Spleen (tissue), 11 donors: ENCODE measurements around the gene ETV6. TPM values are rescaled to one million over a fixed set of nuclear protein-coding genes. Genes with fewer than 3 reads are reported as not detected.

ENCODE experiments used
- DNase-seq: peaks from one replicate; pipeline ENCODE4 v3.0.0-alpha.2; 2020
- H3K27ac ChIP-seq, 8 donors: fragments of 200-600 bp; sonication (generic) in 7 of 8; 1 replicate in 4 of 8; 2 replicates in 4 of 8; pipeline versions ENCODE4 v1.5.0 to v1.8.0; 2016 to 2021; ENCODE audit warnings: inconsistent platforms in 4 of 8, mild to moderate bottlenecking in 4 of 8, moderate library complexity in 1 of 8
- H3K27me3 ChIP-seq, 7 donors: fragments of 200-600 bp; sonication (generic) in 6 of 7; replicated peaks in 1 of 7; 1 replicate in 4 of 7; 2 replicates in 3 of 7; pipeline versions ENCODE4 v1.5.0 to v1.8.0; 2016 to 2021; ENCODE audit warnings: inconsistent platforms in 3 of 7, mild to moderate bottlenecking in 1 of 7
- H3K36me3 ChIP-seq, 6 donors: fragments of 200-600 bp; sonication (generic) in 5 of 6; 1 replicate in 4 of 6; 2 replicates in 2 of 6; pipeline versions ENCODE4 v1.5.0 to v1.8.0; 2016 to 2021; ENCODE audit warnings: inconsistent platforms in 2 of 6
- H3K4me1 ChIP-seq, 6 donors: fragments of 200-600 bp; sonication (generic) in 5 of 6; 1 replicate in 3 of 6; 2 replicates in 3 of 6; pipeline versions ENCODE4 v1.5.0 to v1.8.0; 2016 to 2021; ENCODE audit warnings: inconsistent platforms in 3 of 6
- H3K4me3 ChIP-seq, 8 donors: fragments of 200-600 bp; sonication (generic) in 7 of 8; 1 replicate in 4 of 8; 2 replicates in 4 of 8; pipeline versions ENCODE4 v1.5.0 to v1.8.0; 2016 to 2021; ENCODE audit warnings: inconsistent platforms in 4 of 8, mild to moderate bottlenecking in 4 of 8, moderate library complexity in 2 of 8
- H3K9me3 ChIP-seq, 8 donors: fragments of 200-600 bp; sonication (generic) in 7 of 8; 1 replicate in 4 of 8; 2 replicates in 4 of 8; pipeline versions ENCODE4 v1.5.0 to v1.8.0; 2016 to 2021; ENCODE audit warnings: inconsistent platforms in 4 of 8
- POLR2A ChIP-seq, 3 donors: fragments of 450-650 bp; IDR thresholded peaks; one replicate each; pipeline ENCODE4 v1.5.1; 2017; ENCODE audit warnings: antibody characterized with exemption in 3 of 3, mild to moderate bottlenecking in 1 of 3
- POLR2AphosphoS5 ChIP-seq, 3 donors: sonication (generic); formaldehyde crosslinking; IDR thresholded peaks; one replicate each; pipeline ENCODE4 v1.5.1; 2017; ENCODE audit warnings: antibody characterized with exemption in 3 of 3
- WGBS, 5 donors: extraction: QIAGEN DNeasy Blood & Tissue Kit in 3 of 5; methylation state at CpG; one replicate each; pipeline versions ENCODE4 v1.1.5 to v1.1.7; 2013 to 2018; 5-methylcytosine and 5-hydroxymethylcytosine counted together
- intact Hi-C: fragments of 100-400 bp; cut with DNase I; formaldehyde crosslinking; loops from one replicate; pipeline ENCODE4 v1.15.0; 2023; ENCODE audit warnings: low total_unique reads
- polyA plus RNA-seq, 3 donors: library from polyadenylated mRNA; stranded (reverse); fragments of 200-250 nt; gene quantifications; one replicate each; pipeline ENCODE4 v1.2.1, GENCODE V29; 2013
- total RNA-seq, 7 donors: library from RNA; depleted of rRNA in 3 of 7; stranded (reverse); fragments of >200 nt in 3 of 7; fragmentation: NEBNext Ultra II Directional in 4 of 7; extraction: Animal tissue kit (Norgen Biotek cat#: 25700) in 4 of 7; gene quantifications; one replicate each; pipeline versions ENCODE4 v1.1.0 to v1.2.1, GENCODE V29; 2016 to 2021
- TF ChIP-seq, protein P1 (sequence below), 11 experiments: fragments of 200-600 bp in 7 of 11; fragments of 450-650 bp in 4 of 11; sonication (generic) in 4 of 11; IDR thresholded peaks in 8 of 11; conservative IDR thresholded peaks in 3 of 11; 1 replicate in 7 of 11; 2 replicates in 4 of 11; pipeline versions ENCODE4 v1.4.0 to v1.8.0; 2016 to 2021; ENCODE audit warnings: antibody characterized with exemption in 11 of 11, inconsistent platforms in 4 of 11, mild to moderate bottlenecking in 1 of 11
- donor health status: healthy with polysubstance abuse.
- donor health status: DM: no; HTN: no; CAD: no; lungs with moderate emphysema.
- donor health status: DM: no; HTN: no; CAD: no.
- donor health status: Bipolar disorder and iron deficiency.
- donor health status: healthy.
- donor health status: DM: no; HTN: no; CAD: no.
- donor health status: DM: yes; HTN: yes; CAD: no.

Gene ETV6
- total and polyA plus RNA-seq, 10 donors, result 7.2 to 116 (median 57.8) TPM

DNA sequence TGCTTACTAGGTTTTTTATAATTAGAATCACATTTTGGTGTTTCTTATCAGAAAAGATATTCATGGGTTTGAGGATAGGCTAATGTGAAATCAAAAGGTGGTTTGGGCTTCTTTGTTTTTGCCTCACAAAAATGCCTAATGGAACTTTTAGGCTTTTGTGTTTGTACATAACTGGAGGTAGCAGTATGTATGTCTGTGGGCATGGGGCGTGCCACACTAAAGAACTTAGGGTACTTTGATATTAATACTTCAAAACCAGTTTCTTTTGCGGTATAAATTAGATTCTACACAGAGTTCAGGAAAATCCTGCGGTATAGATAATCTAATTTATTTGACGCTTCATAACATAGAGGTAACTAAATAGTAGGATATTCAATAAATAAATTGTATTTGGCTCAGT, 1.9 kb downstream of the ETV6 start:
- Histone ChIP-seq H3K9me3 (no peaks in the 10 kb centered on the region), H3K27me3 (no peaks in the 10 kb centered on the region), H3K36me3 (no peaks in the 10 kb centered on the region), H3K27ac (peak overlapping the region; percentile 76 to 97 (median 96)), H3K4me1 (peaks cover 40 to 67% (median 56%) of the 10 kb centered on the region in 6 donors), H3K4me3 (peak overlapping the region; percentile 50 to 84 (median 80))
- DNase-seq, result no peak
- intact Hi-C loops, result loop anchor here (5.0 kb wide), 1 partner anchor 76 kb away; no protein-coding TSS in a partner anchor
- WGBS, 5 donors, result 9 to 14% (median 12%) methylated on average over 4 of the region's 4 CpGs
- TF ChIP-seq POLR2A (IDR thresholded peaks at IDR 0.05) (no peak), POLR2AphosphoS5 (IDR thresholded peaks at IDR 0.05) (no peak)
- TF ChIP-seq, protein P1, sequence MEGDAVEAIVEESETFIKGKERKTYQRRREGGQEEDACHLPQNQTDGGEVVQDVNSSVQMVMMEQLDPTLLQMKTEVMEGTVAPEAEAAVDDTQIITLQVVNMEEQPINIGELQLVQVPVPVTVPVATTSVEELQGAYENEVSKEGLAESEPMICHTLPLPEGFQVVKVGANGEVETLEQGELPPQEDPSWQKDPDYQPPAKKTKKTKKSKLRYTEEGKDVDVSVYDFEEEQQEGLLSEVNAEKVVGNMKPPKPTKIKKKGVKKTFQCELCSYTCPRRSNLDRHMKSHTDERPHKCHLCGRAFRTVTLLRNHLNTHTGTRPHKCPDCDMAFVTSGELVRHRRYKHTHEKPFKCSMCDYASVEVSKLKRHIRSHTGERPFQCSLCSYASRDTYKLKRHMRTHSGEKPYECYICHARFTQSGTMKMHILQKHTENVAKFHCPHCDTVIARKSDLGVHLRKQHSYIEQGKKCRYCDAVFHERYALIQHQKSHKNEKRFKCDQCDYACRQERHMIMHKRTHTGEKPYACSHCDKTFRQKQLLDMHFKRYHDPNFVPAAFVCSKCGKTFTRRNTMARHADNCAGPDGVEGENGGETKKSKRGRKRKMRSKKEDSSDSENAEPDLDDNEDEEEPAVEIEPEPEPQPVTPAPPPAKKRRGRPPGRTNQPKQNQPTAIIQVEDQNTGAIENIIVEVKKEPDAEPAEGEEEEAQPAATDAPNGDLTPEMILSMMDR (IDR thresholded peaks at IDR 0.05 in 8 of 11, conservative IDR thresholded peaks at IDR 0.05 in 3 of 11), result no peak

DNA sequence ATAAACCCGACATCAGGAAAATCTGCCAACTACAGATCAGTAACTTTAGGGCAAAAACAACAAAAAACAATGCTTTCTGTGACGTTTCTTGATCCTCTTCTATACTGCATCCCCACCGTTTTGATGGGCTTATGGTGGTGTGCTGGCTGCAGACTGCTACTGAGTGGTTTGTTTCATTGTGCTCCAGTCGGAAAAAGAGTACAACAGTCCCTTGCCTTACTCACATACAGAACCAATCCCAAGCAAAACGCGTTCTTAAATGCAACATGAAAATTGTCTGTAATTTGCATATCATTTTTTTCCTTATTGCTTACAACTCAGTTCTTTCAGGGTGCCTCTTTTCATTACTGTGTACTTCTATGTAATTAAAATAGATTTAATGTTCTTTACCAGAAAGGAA, 2.3 kb downstream of the ETV6 start:
- H3K27ac ChIP-seq, result peak overlapping the region; percentile 76 to 97 (median 96)
- no peaks in the 10 kb centered on the region for H3K9me3 ChIP-seq
- intact Hi-C loops, result loop anchor here (5.0 kb wide), 1 partner anchor 76 kb away; no protein-coding TSS in a partner anchor
- TF ChIP-seq, protein P1 (IDR thresholded peaks at IDR 0.05 in 8 of 11, conservative IDR thresholded peaks at IDR 0.05 in 3 of 11), result no peak
- peak in 1 of 3 donors; percentile 11 for TF ChIP-seq POLR2A (IDR thresholded peaks at IDR 0.05)
- peak in 1 of 3 donors; percentile 53 for TF ChIP-seq POLR2AphosphoS5 (IDR thresholded peaks at IDR 0.05)
- DNase-seq, result no peak
- peak overlapping the region; percentile 50 to 84 (median 80) for H3K4me3 ChIP-seq
- no peaks in the 10 kb centered on the region for H3K36me3 ChIP-seq
- H3K4me1 ChIP-seq, result peaks cover 44 to 71% (median 60%) of the 10 kb centered on the region in 6 donors
- H3K27me3 ChIP-seq, result no peaks in the 10 kb centered on the region
- WGBS, 5 donors, result 3 to 11% (median 5%) methylated on average over 6 of the region's 6 CpGs

DNA sequence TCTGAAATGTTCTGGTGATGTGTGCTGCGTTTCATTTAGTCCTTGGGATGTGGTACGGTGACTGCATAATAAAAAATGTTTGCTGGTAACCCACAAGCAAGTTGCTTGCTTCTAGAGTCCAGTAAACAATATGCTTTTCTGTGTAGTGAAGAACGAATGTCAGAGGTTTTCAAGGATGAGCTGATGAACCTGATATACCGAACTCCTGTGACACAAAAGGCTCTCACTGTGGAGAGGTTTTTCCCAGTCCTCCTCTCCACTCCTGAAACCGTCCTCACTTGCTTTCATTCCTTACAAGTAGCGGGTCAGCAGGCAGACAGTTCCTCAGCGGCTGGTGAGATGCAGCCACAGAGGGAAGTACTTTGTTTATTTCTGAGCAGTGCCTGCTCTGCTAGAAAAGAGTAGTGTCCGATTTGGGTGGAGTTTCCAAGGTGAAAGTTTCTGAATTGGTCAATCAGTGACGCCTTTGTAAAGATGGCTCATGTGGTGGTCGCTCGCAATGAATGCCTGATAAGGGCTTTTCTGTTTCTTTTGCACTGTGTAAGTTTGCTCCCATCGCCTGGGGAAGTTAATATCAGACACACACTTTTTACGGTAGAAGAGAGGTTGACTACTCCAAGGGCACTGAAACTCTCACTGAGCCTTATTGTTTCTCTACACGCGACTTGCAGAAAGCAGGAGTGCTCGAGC, 3.0 kb downstream of the ETV6 start:
- no peaks in the 10 kb centered on the region for H3K9me3 ChIP-seq
- 3 to 6% (median 4%) methylated on average over 16 of the region's 16 CpGs for WGBS, 5 donors
- no peaks in the 10 kb centered on the region for H3K36me3 ChIP-seq
- peak overlapping the region; percentile 76 to 97 (median 96) for H3K27ac ChIP-seq
- peaks cover 47 to 78% (median 66%) of the 10 kb centered on the region in 6 donors for H3K4me1 ChIP-seq
- DNase-seq, result peak; percentile 80
- H3K4me3 ChIP-seq, result peak overlapping the region; percentile 50 to 84 (median 80)
- intact Hi-C loops, result loop anchor here (5.0 kb wide), 1 partner anchor 75 kb away; no protein-coding TSS in a partner anchor
- H3K27me3 ChIP-seq, result no peaks in the 10 kb centered on the region
- peak in 1 of 3 donors; percentile 87 for TF ChIP-seq POLR2AphosphoS5 (IDR thresholded peaks at IDR 0.05)
- TF ChIP-seq, protein P1 (IDR thresholded peaks at IDR 0.05 in 8 of 11, conservative IDR thresholded peaks at IDR 0.05 in 3 of 11), result no peak

DNA sequence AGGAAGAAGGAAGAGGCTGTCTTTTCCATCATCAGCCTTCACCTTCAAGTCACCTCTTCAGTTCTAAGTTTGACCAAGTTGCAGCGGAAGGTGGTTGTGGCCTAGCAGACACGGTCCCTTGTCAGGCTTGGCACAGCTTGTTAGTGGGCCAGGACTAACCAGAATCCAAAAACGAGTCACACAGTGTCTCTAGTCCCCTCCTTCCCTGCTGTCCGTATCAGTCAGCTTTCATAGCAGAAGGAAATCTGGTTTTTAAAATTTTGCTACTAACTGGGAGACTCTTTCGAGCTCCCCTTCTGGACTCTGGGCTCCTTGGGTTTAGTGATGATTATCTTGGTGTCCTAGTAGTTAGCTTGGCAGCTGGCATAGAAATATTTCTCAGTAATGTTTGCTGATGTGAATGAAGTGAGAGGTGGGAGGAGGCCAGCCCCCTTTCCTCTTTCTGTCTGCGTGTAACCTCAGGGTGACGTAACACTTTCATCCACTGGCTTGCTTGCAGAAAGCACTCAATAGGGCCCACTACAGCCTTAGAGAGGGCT, 3.8 kb downstream of the ETV6 start:
- no peak for DNase-seq
- TF ChIP-seq, protein P1 (IDR thresholded peaks at IDR 0.05 in 8 of 11, conservative IDR thresholded peaks at IDR 0.05 in 3 of 11), result no peak
- peak in 2 of 3 donors; percentile 15 to 34 for TF ChIP-seq POLR2AphosphoS5 (IDR thresholded peaks at IDR 0.05)
- Histone ChIP-seq H3K4me3 (peak overlapping the region in 7 of 8 donors; percentile 50 to 84 (median 79)), H3K27me3 (no peaks in the 10 kb centered on the region), H3K9me3 (no peaks in the 10 kb centered on the region), H3K27ac (peak overlapping the region; percentile 76 to 97 (median 96)), H3K4me1 (peaks cover 50 to 81% (median 72%) of the 10 kb centered on the region in 6 donors), H3K36me3 (no peaks in the 10 kb centered on the region)
- intact Hi-C loops, result loop anchor here (5.0 kb wide), 1 partner anchor 74 kb away; no protein-coding TSS in a partner anchor
- 7 to 19% (median 14%) methylated on average over 7 of the region's 7 CpGs for whole genome bisulfite sequencing, 5 donors
